ENCODE measurements around the gene LAMA2.

The LAMA2 gene

GRCh38 chr6:128899341-128900050 lies 16.6 kb downstream of the LAMA2 start:
- no peak for DNase-seq (ENCODE audit: low read depth, low spot score)

- no peak for DNase-seq (ENCODE audit: low read depth, low spot score)
Measured at GRCh38 chr6:128903715-128904114, 20.8 kb downstream of the LAMA2 start.

GRCh38 chr6:128914051-128914450 lies 31.1 kb downstream of the LAMA2 start:
- no peak for DNase-seq (ENCODE audit: low read depth, low spot score)

DNA sequence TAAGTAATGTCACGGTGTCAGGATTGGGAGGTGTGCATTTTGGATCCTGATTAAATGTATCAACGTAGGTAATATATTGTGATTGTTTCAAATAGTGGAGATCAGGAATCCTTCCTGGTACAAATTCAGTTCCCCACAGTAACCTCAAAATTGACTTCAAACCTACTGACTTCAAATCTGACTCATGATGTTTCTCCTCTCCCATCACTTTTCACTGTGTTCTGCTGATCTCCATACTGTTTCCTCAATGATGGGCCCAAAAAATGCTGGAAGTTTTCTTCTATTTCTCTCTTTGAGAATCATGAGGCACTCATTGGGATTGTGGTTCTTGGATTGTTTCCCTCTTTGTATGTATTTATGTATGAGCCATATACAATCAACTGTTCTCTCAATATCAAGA lies 35.9 kb downstream of the LAMA2 start:
- DNase-seq (ENCODE audit: low read depth, low spot score), result no peak

- no peak for DNase-seq (ENCODE audit: low read depth, low spot score)
Measured at GRCh38 chr6:128919412-128920180, 36.7 kb downstream of the LAMA2 start.

DNA sequence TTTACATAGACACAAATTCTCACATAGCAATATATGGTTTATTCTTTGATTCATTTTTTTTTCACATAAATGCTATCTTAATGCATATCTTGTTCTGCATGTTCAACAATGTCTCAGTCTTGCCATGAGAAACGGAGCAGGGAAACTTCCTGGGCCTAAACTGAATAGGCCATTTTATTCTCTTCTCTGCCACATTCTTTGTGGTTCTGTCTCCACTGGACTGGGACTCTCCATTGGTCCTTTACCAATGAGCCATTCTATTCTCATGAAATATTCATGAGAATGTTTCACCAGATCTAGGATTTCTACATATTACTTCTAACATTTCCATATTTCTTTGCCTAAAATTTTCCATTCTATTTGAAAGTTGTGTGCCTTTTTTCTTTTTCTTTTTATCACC lies 42.8 kb downstream of the LAMA2 start:
- DNase-seq (ENCODE audit: low read depth, low spot score), result no peak

GRCh38 chr6:128929869-128930268 lies 46.9 kb downstream of the LAMA2 start:
- no peak for DNase-seq (ENCODE audit: low read depth, low spot score)

DNA sequence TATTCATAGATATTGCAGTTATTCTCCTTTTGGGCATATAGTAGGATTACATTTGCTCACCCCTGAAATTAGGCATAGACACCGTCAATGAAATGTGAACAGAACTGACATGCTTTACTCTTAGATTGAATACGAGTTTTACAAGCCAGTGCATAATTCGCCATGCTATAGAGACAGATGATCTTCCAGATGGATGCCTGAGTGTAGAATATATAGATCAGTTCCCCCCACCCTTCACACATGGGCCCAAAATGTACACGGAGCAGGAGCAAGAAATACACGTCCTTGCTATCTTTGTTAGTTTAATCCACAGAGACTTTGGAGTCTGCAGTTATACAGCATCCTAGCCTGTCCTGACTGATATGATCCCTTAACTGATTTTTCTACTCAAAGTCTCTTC lies 47.4 kb downstream of the LAMA2 start:
- no peak for DNase-seq (ENCODE audit: low read depth, low spot score)

GRCh38 chr6:128932061-128932460 lies 49.1 kb downstream of the LAMA2 start:
- no peak for DNase-seq (ENCODE audit: low read depth, low spot score)

GRCh38 chr6:128950864-128951263 lies 67.9 kb downstream of the LAMA2 start:
- no peak for DNase-seq (ENCODE audit: low read depth, low spot score)

GRCh38 chr6:128952902-128953301 lies 70.0 kb downstream of the LAMA2 start:
- no peak for DNase-seq (ENCODE audit: low read depth, low spot score)

GRCh38 chr6:128954308-128955043 lies 71.5 kb downstream of the LAMA2 start:
- no peak for DNase-seq (ENCODE audit: low read depth, low spot score)

GRCh38 chr6:128963561-128963960 lies 80.6 kb downstream of the LAMA2 start:
- no peak for DNase-seq (ENCODE audit: low read depth, low spot score)

GRCh38 chr6:128964233-128964755 lies 81.4 kb downstream of the LAMA2 start:
- no peak for DNase-seq (ENCODE audit: low read depth, low spot score)

GRCh38 chr6:128964771-128965170 lies 81.8 kb downstream of the LAMA2 start:
- no peak for DNase-seq (ENCODE audit: low read depth, low spot score)

GRCh38 chr6:128966934-128967333 lies 84.0 kb downstream of the LAMA2 start:
- DNase-seq (ENCODE audit: low read depth, low spot score), result no peak

- no peak for DNase-seq (ENCODE audit: low read depth, low spot score)
Measured at GRCh38 chr6:128979071-128979470, 96.1 kb downstream of the LAMA2 start.

- DNase-seq (ENCODE audit: low read depth, low spot score), result no peak
Measured at GRCh38 chr6:128981716-128982115, 98.8 kb downstream of the LAMA2 start.

DNA sequence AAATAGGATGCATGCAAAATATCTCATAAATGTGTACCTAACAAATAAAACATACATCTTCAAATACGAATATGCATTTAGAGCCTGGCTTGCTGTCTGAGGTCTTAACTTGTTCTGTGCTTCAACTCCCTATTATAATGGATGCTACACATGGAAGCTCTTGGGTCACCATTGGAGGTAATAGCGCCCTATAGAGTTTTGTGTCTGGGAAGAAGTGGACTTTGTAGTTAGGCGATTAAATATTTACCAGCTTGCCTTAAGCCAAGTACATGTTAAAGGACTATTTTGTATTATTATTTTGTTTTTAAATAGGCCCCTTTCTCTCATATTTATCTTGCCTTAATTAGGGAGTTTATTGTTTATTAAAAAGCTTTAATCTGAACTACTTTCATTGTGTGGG lies 107.4 kb downstream of the LAMA2 start:
- no peak for DNase-seq (ENCODE audit: low read depth, low spot score)

GRCh38 chr6:128990915-128991314 lies 108.0 kb downstream of the LAMA2 start:
- DNase-seq (ENCODE audit: low read depth, low spot score), result no peak

- DNase-seq (ENCODE audit: low read depth, low spot score), result no peak
Measured at GRCh38 chr6:128993166-128993565, 110.2 kb downstream of the LAMA2 start.

GRCh38 chr6:128997880-128998279 lies 114.9 kb downstream of the LAMA2 start:
- no peak for DNase-seq (ENCODE audit: low read depth, low spot score)

Measured in iPS DF 19.7 (cell line).